B cell (primary cell): ENCODE data around the gene RNASE4.

ENCODE experiments used
- EZH2 ChIP-seq: IDR thresholded peaks from 2 replicates; pipeline ENCODE4 v1.6.1; 2012; ENCODE audit warnings: borderline replicate concordance, low read depth, mild to moderate bottlenecking, moderate library complexity, low read length; ENCODE audit not compliant: insufficient read depth, poor library complexity, severe bottlenecking
- TF ChIP-seq, protein P1 (sequence below): fragments of 200-600 bp; IDR thresholded peaks from one replicate; pipeline ENCODE4 v1.8.0; 2022; ENCODE audit warnings: antibody characterized with exemption, mild to moderate bottlenecking

DNA sequence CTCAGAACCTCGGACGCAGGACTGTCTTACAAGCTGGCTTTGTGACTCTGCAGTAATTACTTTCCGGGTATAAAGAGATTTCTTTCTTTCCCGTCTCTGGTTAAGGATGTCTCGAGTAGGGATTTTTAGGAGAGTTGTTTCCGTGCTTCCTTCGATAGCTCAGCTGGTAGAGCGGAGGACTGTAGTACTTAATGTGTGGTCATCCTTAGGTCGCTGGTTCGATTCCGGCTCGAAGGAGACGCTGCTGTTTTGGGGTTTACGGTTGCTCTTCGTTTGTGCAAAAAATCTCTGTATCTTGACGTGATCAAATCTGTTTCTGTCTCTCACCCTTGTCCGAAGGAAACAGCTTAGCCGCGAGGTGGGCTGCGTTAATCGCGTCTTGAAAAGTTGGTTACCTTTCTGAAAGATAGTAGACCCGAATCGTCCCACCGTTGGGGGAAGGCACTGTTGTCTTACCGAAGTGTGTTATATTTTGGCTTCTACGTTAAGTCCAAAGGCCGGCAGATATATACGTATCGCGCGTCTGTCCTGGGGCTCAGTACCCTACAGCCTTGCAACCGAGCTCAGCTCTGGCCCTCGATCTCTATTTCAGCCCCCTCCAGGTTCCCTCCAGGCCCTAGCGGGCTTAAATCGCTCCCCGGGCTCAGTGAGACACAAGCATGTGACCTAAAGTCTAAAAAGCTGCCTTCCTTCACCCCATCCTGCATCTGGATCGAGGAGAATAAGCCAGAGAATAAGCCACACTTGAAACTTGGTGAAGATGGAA is 1.1 kb upstream of the RNASE4 start:
- TF ChIP-seq, protein P1, sequence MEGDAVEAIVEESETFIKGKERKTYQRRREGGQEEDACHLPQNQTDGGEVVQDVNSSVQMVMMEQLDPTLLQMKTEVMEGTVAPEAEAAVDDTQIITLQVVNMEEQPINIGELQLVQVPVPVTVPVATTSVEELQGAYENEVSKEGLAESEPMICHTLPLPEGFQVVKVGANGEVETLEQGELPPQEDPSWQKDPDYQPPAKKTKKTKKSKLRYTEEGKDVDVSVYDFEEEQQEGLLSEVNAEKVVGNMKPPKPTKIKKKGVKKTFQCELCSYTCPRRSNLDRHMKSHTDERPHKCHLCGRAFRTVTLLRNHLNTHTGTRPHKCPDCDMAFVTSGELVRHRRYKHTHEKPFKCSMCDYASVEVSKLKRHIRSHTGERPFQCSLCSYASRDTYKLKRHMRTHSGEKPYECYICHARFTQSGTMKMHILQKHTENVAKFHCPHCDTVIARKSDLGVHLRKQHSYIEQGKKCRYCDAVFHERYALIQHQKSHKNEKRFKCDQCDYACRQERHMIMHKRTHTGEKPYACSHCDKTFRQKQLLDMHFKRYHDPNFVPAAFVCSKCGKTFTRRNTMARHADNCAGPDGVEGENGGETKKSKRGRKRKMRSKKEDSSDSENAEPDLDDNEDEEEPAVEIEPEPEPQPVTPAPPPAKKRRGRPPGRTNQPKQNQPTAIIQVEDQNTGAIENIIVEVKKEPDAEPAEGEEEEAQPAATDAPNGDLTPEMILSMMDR, result no peak
- TF ChIP-seq EZH2, result no peak
